Activated CD4-positive, alpha-beta T cell treated with anti-CD3 and anti-CD28 coated beads, Interleukin-2, amount 50 U/mL, for 4 hours (primary cell): Measurements from ENCODE around the gene TAC4.
A peak's percentile ranks its signal among the peaks of the same experiment; 100 is the strongest.

ENCODE experiments used
- DNase-seq, 2 experiments: peaks; one replicate each; pipeline ENCODE4 v3.0.0-alpha.2; 2020

The TAC4 gene

GRCh38 chr17:49848019-49848473, at the start of gene TAC4:
Gene TAC4 (minus strand): TSS chr17:49848069. CDS start chr17:49848017, 52 bp downstream.
- no peak for DNase-seq

DNA sequence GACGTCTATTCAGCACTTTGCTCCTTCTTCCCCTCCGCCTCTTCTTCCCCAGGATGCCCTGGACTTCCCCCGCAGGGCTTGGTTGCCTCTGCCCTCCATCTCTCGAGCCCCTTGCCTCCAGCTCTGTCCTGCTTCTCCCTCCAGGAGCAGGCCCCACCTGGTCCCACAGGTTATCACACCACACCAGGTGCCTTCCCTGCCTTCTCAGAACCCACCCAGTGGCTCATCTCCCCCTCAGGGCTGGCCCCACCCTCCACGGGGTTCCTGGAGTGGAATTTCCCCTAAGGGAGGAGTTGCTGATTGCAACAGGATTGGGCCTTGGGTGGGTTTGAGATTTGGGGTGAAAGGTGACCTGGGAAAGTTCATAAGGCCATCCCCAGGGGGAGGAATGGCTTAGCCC, 49.0 kb upstream of the TAC4 start:
- DNase-seq, result no peak

GRCh38 chr17:49896222-49896621, 48.4 kb upstream of the TAC4 start:
- no peak for DNase-seq

- DNase-seq, result no peak
Observed at GRCh38 chr17:49895812-49896211, 47.9 kb upstream of the TAC4 start.

GRCh38 chr17:49894761-49895160, 46.9 kb upstream of the TAC4 start:
- DNase-seq, result no peak

- DNase-seq, result no peak
Observed at GRCh38 chr17:49891694-49892389, 44.0 kb upstream of the TAC4 start.

DNA sequence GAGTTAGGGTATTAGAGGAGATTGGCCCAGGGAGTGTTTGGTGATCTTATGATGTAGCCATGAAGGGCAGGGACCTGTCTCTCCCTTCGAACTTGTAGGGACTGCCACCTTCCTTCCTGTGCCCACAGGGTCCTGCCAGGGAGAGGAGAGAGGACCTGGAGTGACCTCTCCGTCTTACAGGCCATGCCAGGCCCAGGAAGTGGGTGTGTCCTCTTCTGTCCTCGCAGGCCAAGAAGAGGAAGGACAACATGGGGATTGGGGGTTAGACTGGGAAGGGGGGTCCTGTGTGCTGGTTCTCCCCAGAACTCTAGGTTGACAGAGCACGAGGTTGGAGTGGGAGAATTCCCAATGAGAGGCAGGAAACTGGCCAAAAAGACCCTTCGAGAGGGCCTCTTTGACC, 43.4 kb upstream of the TAC4 start:
- DNase-seq, result no peak

DNA sequence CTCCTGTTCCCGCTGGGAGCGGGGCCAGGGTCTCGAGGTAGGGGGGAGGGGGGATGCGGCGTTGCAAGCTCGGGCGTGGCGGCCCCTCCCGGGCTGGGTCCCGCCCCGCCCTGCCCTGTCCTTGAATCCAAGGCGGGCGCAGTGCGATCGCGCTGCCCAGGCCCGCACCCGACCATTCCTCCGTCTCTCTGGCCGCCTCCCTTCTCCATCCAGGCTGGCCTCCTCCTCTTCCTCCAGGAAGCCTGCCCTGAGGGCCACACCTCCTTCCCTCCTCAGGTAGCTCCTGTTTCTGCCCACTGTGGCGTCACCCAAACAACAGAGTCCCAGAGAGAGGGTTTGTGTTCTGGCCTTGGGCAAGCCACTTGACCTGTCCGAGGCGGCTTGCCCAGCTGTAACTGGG, 43.0 kb upstream of the TAC4 start:
- DNase-seq, result no peak

GRCh38 chr17:49890077-49890821, 42.4 kb upstream of the TAC4 start:
- no peak for DNase-seq

- no peak for DNase-seq
Observed at GRCh38 chr17:49889500-49889899, 41.6 kb upstream of the TAC4 start.

GRCh38 chr17:49887744-49888360, 40.0 kb upstream of the TAC4 start:
- no peak for DNase-seq

DNA sequence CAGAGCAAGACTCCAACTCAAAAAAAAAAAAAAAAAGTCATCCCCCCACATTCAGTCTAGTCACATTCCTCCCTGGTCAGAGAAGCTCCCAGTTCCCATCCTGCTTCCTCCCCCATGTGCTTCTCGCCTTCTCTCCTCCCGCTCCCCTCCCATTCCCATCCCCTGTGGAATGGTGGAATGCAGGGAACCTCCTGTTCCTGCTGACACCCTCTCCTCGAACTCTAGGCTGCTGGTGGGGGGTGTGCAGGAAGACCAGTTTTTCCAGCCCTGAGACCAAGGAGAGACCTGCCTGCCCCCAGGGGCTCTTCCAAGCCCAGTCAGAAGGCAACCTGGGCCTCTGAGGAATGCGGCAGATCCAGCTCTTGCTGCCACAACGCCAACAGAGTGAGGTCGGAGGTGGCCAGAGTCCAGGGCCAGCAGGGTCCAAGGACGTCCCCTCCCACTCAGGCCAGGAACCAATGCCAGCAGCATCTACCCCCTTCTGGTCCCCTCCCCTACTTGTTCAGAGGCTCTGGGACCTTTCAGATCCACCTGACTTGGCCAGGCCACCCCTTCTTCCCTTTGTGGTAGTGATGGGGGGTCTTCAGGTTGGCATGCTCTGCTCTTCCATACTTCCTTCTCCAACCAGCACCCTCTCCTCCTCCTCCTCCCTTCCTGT, 39.3 kb upstream of the TAC4 start:
- no peak for DNase-seq

GRCh38 chr17:49886036-49886435, 38.2 kb upstream of the TAC4 start:
- DNase-seq, result no peak

DNA sequence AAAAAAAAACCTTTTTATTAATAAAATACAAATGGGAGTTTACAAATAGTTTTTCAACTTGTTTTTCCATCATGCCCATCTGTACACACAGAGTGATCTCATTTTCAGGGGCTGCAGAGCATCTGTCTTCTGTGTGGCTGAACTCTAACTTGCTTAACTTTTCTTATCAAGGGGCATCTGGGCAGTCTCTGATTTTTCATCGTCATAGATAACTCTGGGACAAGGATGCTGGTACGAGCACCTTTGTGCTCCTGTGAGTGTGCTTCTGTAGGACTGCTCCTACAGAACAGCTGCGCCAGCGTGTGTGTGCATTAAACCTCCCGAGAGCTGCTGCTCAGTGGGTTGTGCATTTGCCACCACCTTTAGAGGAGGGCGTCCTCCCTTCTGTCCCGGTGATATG, 34.6 kb upstream of the TAC4 start:
- no peak for DNase-seq

- no peak for DNase-seq
Observed at GRCh38 chr17:49881054-49881402, 33.2 kb upstream of the TAC4 start.

GRCh38 chr17:49880291-49881053, 32.6 kb upstream of the TAC4 start:
- DNase-seq, result peak; percentile 62 to 63

GRCh38 chr17:49878931-49879904, 31.3 kb upstream of the TAC4 start:
- DNase-seq, result no peak

DNA sequence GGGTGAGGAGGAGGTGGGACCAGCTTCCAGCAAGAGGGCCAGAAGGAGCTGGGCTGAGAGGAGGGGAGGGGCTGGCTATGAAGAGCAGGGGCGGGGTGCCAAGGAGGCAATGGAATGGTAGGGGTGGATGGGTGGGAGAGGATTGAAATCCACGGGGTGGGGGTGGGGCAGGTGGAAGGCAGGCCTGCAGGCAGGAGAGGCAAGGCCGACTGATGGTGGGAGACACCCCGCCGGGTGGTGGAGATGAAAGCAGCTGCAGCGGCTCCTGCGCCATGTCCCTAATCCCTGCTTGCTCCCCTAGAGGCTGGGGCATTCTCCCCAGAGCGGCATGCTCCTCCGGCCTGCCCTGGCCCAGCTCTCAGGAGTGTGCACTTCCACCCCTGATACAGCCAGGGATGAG, 27.8 kb upstream of the TAC4 start:
- DNase-seq, result no peak

DNA sequence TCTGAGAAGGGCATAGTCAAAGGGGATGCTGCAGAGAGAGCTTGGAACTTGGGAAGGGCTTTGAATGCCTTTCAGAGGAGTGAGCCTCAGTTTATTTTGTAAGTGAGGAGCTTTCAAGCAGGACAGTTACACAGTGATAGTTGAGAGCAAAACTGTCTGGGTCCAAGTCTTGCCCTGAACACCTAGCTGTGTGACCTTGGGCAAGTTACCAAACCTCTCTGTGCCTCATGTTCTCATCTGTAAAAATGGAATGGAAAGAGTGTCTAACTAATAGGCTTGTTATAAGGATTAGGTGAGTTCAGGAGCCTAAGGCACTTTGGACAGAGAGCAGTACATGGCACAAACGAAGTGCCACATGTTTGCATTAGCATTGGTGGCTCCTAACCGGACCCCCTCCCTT, 27.0 kb upstream of the TAC4 start:
- DNase-seq, result no peak

GRCh38 chr17:49873926-49874325, 26.1 kb upstream of the TAC4 start:
- no peak for DNase-seq

- no peak for DNase-seq
Observed at GRCh38 chr17:49873466-49873865, 25.6 kb upstream of the TAC4 start.
